ENCODE measurements around the gene CENPH. TPM values are rescaled to one million over a fixed set of nuclear protein-coding genes. Genes with fewer than 3 reads are reported as not detected.
A peak's percentile ranks its signal among the peaks of the same experiment; 100 is the strongest.

The CENPH gene
- total RNA-seq, 2 experiments from 2014 or later = 4.0 to 5.6 TPM

DNA sequence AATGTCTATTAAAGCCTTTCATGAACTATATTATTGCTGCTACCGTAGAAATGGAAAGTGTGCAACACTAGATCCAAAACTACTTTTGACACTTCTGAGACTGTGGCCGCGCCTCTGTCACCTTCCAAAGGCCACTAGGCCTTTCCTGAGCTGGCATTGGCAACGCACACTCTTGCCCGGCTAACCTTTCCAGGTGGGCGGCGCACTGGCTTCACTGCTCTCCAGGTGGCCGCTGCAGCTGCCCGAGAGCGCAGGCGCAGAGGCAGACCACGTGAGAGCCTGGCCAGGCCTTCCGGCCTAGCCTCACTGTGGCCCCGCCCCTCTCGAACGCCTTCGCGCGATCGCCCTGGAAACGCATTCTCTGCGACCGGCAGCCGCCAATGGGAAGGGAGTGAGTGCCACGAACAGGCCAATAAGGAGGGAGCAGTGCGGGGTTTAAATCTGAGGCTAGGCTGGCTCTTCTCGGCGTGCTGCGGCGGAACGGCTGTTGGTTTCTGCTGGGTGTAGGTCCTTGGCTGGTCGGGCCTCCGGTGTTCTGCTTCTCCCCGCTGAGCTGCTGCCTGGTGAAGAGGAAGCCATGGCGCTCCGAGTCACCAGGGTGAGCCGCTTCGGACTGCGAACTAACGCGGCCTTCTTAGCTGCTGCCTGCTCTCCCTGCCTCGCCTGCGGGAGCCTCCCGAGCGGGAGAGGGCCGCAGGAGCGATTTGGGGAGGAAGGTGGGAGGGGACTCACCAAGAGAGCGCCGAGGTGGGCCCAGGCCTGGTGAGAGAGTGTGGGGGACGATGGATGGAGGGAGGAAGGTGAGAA lies 22.5 kb upstream of the CENPH start, which contains the start of gene CCNB1:
CCNB1 (plus strand) TSS at position 465 of the 807 bp plus-strand sequence; CDS start at position 578, 113 bp downstream.
- POLR2A ChIA-PET = interaction anchor here (0.5 to 1.9 kb wide), 4 partner anchors 23 to 109 kb away, joined by 3 to 9 read pairs (median 4); partner anchors contain the start of genes CDK7, CENPH and SLC30A5
- TF ChIP-seq, protein P1, sequence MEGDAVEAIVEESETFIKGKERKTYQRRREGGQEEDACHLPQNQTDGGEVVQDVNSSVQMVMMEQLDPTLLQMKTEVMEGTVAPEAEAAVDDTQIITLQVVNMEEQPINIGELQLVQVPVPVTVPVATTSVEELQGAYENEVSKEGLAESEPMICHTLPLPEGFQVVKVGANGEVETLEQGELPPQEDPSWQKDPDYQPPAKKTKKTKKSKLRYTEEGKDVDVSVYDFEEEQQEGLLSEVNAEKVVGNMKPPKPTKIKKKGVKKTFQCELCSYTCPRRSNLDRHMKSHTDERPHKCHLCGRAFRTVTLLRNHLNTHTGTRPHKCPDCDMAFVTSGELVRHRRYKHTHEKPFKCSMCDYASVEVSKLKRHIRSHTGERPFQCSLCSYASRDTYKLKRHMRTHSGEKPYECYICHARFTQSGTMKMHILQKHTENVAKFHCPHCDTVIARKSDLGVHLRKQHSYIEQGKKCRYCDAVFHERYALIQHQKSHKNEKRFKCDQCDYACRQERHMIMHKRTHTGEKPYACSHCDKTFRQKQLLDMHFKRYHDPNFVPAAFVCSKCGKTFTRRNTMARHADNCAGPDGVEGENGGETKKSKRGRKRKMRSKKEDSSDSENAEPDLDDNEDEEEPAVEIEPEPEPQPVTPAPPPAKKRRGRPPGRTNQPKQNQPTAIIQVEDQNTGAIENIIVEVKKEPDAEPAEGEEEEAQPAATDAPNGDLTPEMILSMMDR (IDR thresholded peaks at IDR 0.05) = no peak
- peak within 1 kb of the TSS in 1 of 2 donors; percentile 46 for H3K27ac ChIP-seq (ENCODE audit: low read depth in 1 of 2, low read length in 2 of 2)
- H3K9me3 Mint-ChIP-seq = peaks cover 1% of the 10 kb centered on the region
- DNase-seq (peak; percentile 92 to 98 (median 96)), ATAC-seq (ENCODE audit: poor library complexity) (peak; percentile 100)
- peak within 1 kb of the TSS; percentile 73 for H3K27ac Mint-ChIP-seq
- peaks cover 23% of the 10 kb centered on the region for H3K4me1 Mint-ChIP-seq (ENCODE audit: low read depth)
- H3K27me3 ChIP-seq (ENCODE audit: control insufficient read depth in 1 of 2, insufficient read depth in 2 of 2, low read length in 2 of 2) = no peaks in the 10 kb centered on the region
- H3K27me3 Mint-ChIP-seq = no peaks in the 10 kb centered on the region
- peaks cover 4% of the 10 kb centered on the region for H3K36me3 ChIP-seq (ENCODE audit: insufficient read depth, low read length)
- peak within 1 kb of the TSS; percentile 80 for H3K4me3 ChIP-seq (ENCODE audit: low read length)
- intact Hi-C loops (cut with DNase I, micrococcal nuclease) = loop anchor here (1.0 to 10.0 kb wide), 7 partner anchors 22 to 202 kb away; partner anchors contain the start of genes SLC30A5 (in 2 of the 2), AK6 (in 1 of the 2), CCDC125 (in 1 of the 2) and CDK7 (in 1 of the 2)
- CTCF ChIA-PET = interaction anchor here (0.7 to 4.9 kb wide), 2 partner anchors 73 to 153 kb away, joined by 3 to 20 read pairs; partner anchors contain the start of gene SLC30A5
- peak within 1 kb of the TSS; percentile 93 for H3K4me3 Mint-ChIP-seq
- peaks cover 16% of the 10 kb centered on the region for H3K4me1 ChIP-seq (ENCODE audit: insufficient read depth, low read length)
- H3K9me3 ChIP-seq (ENCODE audit: control insufficient read depth in 1 of 2, insufficient read depth in 1 of 2, low read length in 2 of 2) = no peaks in the 10 kb centered on the region
- no peaks in the 10 kb centered on the region for H3K36me3 Mint-ChIP-seq (ENCODE audit: low read depth)

DNA sequence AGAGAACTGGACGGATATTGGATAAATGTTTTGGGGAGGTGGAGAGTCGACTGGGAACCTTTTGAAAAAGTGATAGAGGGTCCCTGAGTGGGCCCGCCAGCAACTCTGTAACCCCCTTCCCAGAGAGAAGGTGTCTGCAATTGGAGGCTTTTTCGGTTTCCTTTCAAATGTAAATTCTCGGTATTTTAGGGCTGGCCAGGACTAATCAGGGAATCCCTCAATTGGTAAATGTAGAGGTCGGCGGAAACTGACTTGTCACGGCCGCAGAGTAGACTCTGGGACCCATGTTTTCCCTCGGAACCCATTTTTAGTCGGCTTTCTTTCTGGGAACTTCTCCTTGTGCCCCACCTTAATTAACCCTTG lies 21.9 kb upstream of the CENPH start:
- Histone ChIP-seq H3K27me3 (ENCODE audit: control insufficient read depth in 1 of 2, insufficient read depth in 2 of 2, low read length in 2 of 2) (no peaks in the 10 kb centered on the region), H3K27ac (ENCODE audit: low read depth in 1 of 2, low read length in 2 of 2) (peak overlapping the region in 1 of 2 donors; percentile 46), H3K4me1 (ENCODE audit: insufficient read depth, low read length) (peaks cover 16% of the 10 kb centered on the region), H3K36me3 (ENCODE audit: insufficient read depth, low read length) (peaks cover 4% of the 10 kb centered on the region), H3K4me3 (ENCODE audit: low read length) (peak overlapping the region; percentile 80), H3K9me3 (ENCODE audit: control insufficient read depth in 1 of 2, insufficient read depth in 1 of 2, low read length in 2 of 2) (no peaks in the 10 kb centered on the region)
- no peak for ATAC-seq (ENCODE audit: poor library complexity)
- ChIA-PET CTCF (interaction anchor here (1.4 to 4.9 kb wide), 3 partner anchors 74 to 167 kb away, joined by 3 to 20 read pairs (median 3); partner anchors contain the start of gene SLC30A5), POLR2A (interaction anchor here (1.7 to 1.9 kb wide), 2 partner anchors 67 to 74 kb away, joined by 5 to 9 read pairs; partner anchors contain the start of genes CDK7 and SLC30A5)
- DNase-seq = peak in 1 of 14 experiments; percentile 13
- no peaks in the 10 kb centered on the region for H3K27me3 Mint-ChIP-seq
- peaks cover 23% of the 10 kb centered on the region for H3K4me1 Mint-ChIP-seq (ENCODE audit: low read depth)
- H3K27ac Mint-ChIP-seq = peak overlapping the region; percentile 73
- peak overlapping the region; percentile 93 for H3K4me3 Mint-ChIP-seq
- intact Hi-C loops (cut with DNase I, micrococcal nuclease) = loop anchor here (2.0 to 10.0 kb wide), 6 partner anchors 47 to 201 kb away; partner anchors contain the start of genes SLC30A5 (in 2 of the 2), AK6 (in 1 of the 2), CCDC125 (in 1 of the 2) and CDK7 (in 1 of the 2)
- H3K9me3 Mint-ChIP-seq = peaks cover 1% of the 10 kb centered on the region
- TF ChIP-seq, protein P1 (IDR thresholded peaks at IDR 0.05) = no peak
- no peaks in the 10 kb centered on the region for H3K36me3 Mint-ChIP-seq (ENCODE audit: low read depth)

DNA sequence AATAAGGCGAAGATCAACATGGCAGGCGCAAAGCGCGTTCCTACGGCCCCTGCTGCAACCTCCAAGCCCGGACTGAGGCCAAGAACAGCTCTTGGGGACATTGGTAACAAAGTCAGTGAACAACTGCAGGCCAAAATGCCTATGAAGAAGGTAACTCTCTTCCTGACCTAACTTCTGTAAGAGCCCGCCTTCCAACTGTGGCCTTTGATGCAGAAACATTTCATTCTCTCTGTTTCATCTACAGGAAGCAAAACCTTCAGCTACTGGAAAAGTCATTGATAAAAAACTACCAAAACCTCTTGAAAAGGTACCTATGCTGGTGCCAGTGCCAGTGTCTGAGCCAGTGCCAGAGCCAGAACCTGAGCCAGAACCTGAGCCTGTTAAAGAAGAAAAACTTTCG lies 21.5 kb upstream of the CENPH start:
- H3K36me3 Mint-ChIP-seq (ENCODE audit: low read depth) = peaks cover under 1% of the 10 kb centered on the region
- H3K27ac Mint-ChIP-seq = no peak overlapping the region
- intact Hi-C loops (cut with DNase I, micrococcal nuclease) = loop anchor here (1.0 to 10.0 kb wide), 8 partner anchors 21 to 201 kb away; partner anchors contain the start of genes SLC30A5 (in 2 of the 2), AK6 (in 1 of the 2), CCDC125 (in 1 of the 2) and CDK7 (in 1 of the 2)
- ChIA-PET POLR2A (no interaction called here), CTCF (interaction anchor here (1.4 to 4.9 kb wide), 3 partner anchors 74 to 167 kb away, joined by 3 to 20 read pairs (median 3); partner anchors contain the start of gene SLC30A5)
- no peak for DNase-seq
- H3K9me3 Mint-ChIP-seq = peaks cover 1% of the 10 kb centered on the region
- H3K36me3 ChIP-seq (ENCODE audit: insufficient read depth, low read length) = peaks cover 4% of the 10 kb centered on the region
- H3K27me3 ChIP-seq (ENCODE audit: control insufficient read depth in 1 of 2, insufficient read depth in 2 of 2, low read length in 2 of 2) = no peaks in the 10 kb centered on the region
- H3K27me3 Mint-ChIP-seq = no peaks in the 10 kb centered on the region
- peaks cover 23% of the 10 kb centered on the region for H3K4me1 Mint-ChIP-seq (ENCODE audit: low read depth)
- H3K9me3 ChIP-seq (ENCODE audit: control insufficient read depth in 1 of 2, insufficient read depth in 1 of 2, low read length in 2 of 2) = no peaks in the 10 kb centered on the region
- H3K4me1 ChIP-seq (ENCODE audit: insufficient read depth, low read length) = peaks cover 16% of the 10 kb centered on the region
- no peak overlapping the region for H3K27ac ChIP-seq (ENCODE audit: low read depth in 1 of 2, low read length in 2 of 2)
- TF ChIP-seq, protein P1 (IDR thresholded peaks at IDR 0.05) = no peak
- no peak for ATAC-seq (ENCODE audit: poor library complexity)
- H3K4me3 Mint-ChIP-seq = peak overlapping the region; percentile 93
- peak overlapping the region; percentile 80 for H3K4me3 ChIP-seq (ENCODE audit: low read length)
